ENCODE data around the gene KDSR. TPM values are rescaled to one million over a fixed set of nuclear protein-coding genes. Genes with fewer than 3 reads are reported as not detected.

Gene KDSR
- 42.0 TPM for total RNA-seq

- peak within 1 kb of the TSS; percentile 61 to 89 for H3K4me3 ChIP-seq
- no peaks in the 10 kb centered on the region for H3K9me3 ChIP-seq
- H3K27me3 ChIP-seq, result no peaks in the 10 kb centered on the region
- H3K36me3 ChIP-seq, result peaks cover 0 to 5% of the 10 kb centered on the region in 2 donors
- peak in 1 of 2 donors; percentile 47 for TF ChIP-seq POLR2A (IDR thresholded peaks at IDR 0.05)
- TF ChIP-seq POLR2AphosphoS5 (IDR thresholded peaks at IDR 0.05; ENCODE audit: insufficient read depth in 1 of 2, low read depth in 1 of 2), result peak; percentile 84 to 94
- no peak for TF ChIP-seq CTCF (IDR thresholded peaks at IDR 0.05)
- DNase-seq (ENCODE audit: extremely low spot score in 2 of 2), result peak in 1 of 2 donors; percentile 96
- H3K27ac ChIP-seq, result peak within 1 kb of the TSS; percentile 97
- peaks cover 32% of the 10 kb centered on the region for H3K4me1 ChIP-seq
- intact Hi-C loops (cut with DNase I), result loop anchor here (2.0 kb wide), 1 partner anchor 55 kb away; the partner anchor contains the start of gene VPS4B
Measured at GRCh38 chr18:63367053-63367953, at the start of gene KDSR. TSS of gene KDSR (minus strand) at chr18:63367206. CDS start at chr18:63367118, 88 bp downstream.

GRCh38 chr18:63412953-63413352 is 45.9 kb upstream of the KDSR start:
- H3K4me3 ChIP-seq, result no peak overlapping the region

GRCh38 chr18:63410792-63411191 is 43.8 kb upstream of the KDSR start:
- Histone ChIP-seq H3K4me3 (no peak overlapping the region), H3K9me3 (no peaks in the 10 kb centered on the region), H3K27ac (no peak overlapping the region), H3K27me3 (no peaks in the 10 kb centered on the region), H3K36me3 (peaks cover 0 to 37% of the 10 kb centered on the region in 2 donors), H3K4me1 (peaks cover 4% of the 10 kb centered on the region)
- TF ChIP-seq POLR2AphosphoS5 (IDR thresholded peaks at IDR 0.05; ENCODE audit: insufficient read depth in 1 of 2, low read depth in 1 of 2) (peak in 1 of 2 donors; percentile 29), POLR2A (IDR thresholded peaks at IDR 0.05) (no peak)
- no peak for DNase-seq (ENCODE audit: extremely low spot score in 2 of 2)
- intact Hi-C loops (cut with DNase I), result no loop called here

More at GRCh38 chr18:63412953-63413352, 45.9 kb upstream of the KDSR start:
- Histone ChIP-seq H3K36me3 (peaks cover 0 to 48% of the 10 kb centered on the region in 2 donors), H3K4me1 (peaks cover 5% of the 10 kb centered on the region), H3K27ac (no peak overlapping the region), H3K9me3 (no peaks in the 10 kb centered on the region), H3K27me3 (no peaks in the 10 kb centered on the region)
- intact Hi-C loops (cut with DNase I), result no loop called here
- no peak for DNase-seq (ENCODE audit: extremely low spot score in 2 of 2)
- no peak for TF ChIP-seq CTCF (IDR thresholded peaks at IDR 0.05)
- no peak for TF ChIP-seq POLR2AphosphoS5 (IDR thresholded peaks at IDR 0.05; ENCODE audit: insufficient read depth in 1 of 2, low read depth in 1 of 2)
- no peak for TF ChIP-seq POLR2A (IDR thresholded peaks at IDR 0.05)

GRCh38 chr18:63409301-63409700 is 42.3 kb upstream of the KDSR start:
- H3K36me3 ChIP-seq, result peaks cover 0 to 23% of the 10 kb centered on the region in 2 donors

GRCh38 chr18:63407734-63408133 is 40.7 kb upstream of the KDSR start:
- intact Hi-C loops (cut with DNase I), result no loop called here
- H3K4me3 ChIP-seq, result no peak overlapping the region
- H3K27ac ChIP-seq, result no peak overlapping the region
- no peaks in the 10 kb centered on the region for H3K9me3 ChIP-seq
- H3K4me1 ChIP-seq, result peaks cover 5% of the 10 kb centered on the region
- H3K27me3 ChIP-seq, result no peaks in the 10 kb centered on the region
- TF ChIP-seq POLR2AphosphoS5 (IDR thresholded peaks at IDR 0.05; ENCODE audit: insufficient read depth in 1 of 2, low read depth in 1 of 2) (no peak), CTCF (IDR thresholded peaks at IDR 0.05) (no peak)
- no peak for DNase-seq (ENCODE audit: extremely low spot score in 2 of 2)
- H3K36me3 ChIP-seq, result peaks cover 0 to 36% of the 10 kb centered on the region in 2 donors

More at GRCh38 chr18:63409301-63409700, 42.3 kb upstream of the KDSR start:
- no peak overlapping the region for H3K4me3 ChIP-seq
- no peaks in the 10 kb centered on the region for H3K9me3 ChIP-seq
- no peaks in the 10 kb centered on the region for H3K27me3 ChIP-seq
- intact Hi-C loops (cut with DNase I), result no loop called here
- TF ChIP-seq CTCF (IDR thresholded peaks at IDR 0.05), result no peak
- TF ChIP-seq POLR2A (IDR thresholded peaks at IDR 0.05), result no peak
- TF ChIP-seq POLR2AphosphoS5 (IDR thresholded peaks at IDR 0.05; ENCODE audit: insufficient read depth in 1 of 2, low read depth in 1 of 2), result no peak
- DNase-seq (ENCODE audit: extremely low spot score in 2 of 2), result no peak
- peaks cover 5% of the 10 kb centered on the region for H3K4me1 ChIP-seq
- no peak overlapping the region for H3K27ac ChIP-seq
